GM19372 (cell line): ENCODE data around the gene ATXN10.
"Not testable (repeated sequence)": the region's sequence is repeated elsewhere in the genome, so short reads cannot be mapped to it uniquely, and the experiment has no call there.

Experiments
- ATAC-seq: cut with Tn5 transposase; IDR thresholded peaks from one replicate; pipeline ENCODE4 v1.9.1; 2021; ENCODE audit warnings: mild to moderate bottlenecking, low read depth, moderate library complexity; ENCODE audit not compliant: unreplicated experiment

Gene ATXN10

DNA sequence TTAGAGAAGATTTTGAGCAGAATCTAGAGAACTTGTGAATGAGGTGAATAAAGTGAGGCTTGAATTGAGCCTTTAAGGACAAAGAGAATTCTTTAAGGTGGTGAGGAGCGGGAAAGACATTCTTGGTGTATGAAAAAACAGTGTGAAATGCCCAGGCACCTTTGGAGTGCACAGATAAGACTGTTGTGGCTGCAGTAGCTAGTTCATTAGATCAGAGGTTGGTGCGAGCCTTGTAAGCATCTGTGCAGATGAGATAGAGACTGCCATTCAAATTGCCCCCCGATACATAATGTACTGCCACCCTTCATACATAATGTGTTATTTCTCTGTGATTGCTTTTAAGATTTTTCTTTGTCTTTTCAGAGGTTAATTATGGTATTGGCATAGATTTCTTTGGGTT lies 31.3 kb downstream of the ATXN10 start:
- no peak for ATAC-seq

DNA sequence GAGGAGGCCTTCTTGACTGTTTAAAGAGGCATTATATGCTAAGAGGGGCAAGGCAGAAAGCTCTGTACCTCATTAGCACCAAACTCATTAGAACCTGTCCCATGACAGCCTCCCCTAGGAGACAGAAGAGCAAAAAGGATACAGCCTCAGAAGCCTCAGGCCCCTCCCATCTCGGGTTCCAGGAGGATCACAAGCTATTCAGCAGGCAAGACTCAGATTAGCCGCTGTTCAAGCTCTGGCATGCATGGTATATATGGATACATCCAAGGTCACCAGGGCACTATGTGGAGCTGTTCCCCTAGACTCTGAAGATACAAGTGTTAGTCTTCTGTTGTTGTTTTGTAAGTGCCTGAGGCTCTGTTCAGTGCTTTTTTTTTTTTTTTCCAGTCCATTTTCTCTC lies 32.1 kb downstream of the ATXN10 start:
- ATAC-seq = no peak

DNA sequence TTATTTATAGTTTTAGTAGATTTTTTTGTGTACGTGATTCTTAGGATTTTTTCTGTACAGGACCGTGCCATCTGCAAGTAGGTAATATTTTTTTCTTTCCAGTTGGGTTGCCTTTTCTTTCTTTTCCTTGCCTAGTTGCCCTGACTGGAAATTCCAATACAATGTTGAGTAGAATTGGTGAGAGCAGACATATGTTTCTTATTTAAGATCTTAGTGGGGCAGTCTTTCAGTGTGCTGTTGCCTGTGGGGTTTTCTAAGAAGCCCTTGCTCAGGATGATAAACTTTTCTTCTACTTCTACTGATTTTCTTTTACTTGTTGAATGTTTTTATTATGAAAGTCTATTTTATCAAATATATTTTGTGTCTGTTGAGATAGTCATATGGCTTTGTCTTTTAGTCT lies 33.0 kb downstream of the ATXN10 start:
- no peak for ATAC-seq

DNA sequence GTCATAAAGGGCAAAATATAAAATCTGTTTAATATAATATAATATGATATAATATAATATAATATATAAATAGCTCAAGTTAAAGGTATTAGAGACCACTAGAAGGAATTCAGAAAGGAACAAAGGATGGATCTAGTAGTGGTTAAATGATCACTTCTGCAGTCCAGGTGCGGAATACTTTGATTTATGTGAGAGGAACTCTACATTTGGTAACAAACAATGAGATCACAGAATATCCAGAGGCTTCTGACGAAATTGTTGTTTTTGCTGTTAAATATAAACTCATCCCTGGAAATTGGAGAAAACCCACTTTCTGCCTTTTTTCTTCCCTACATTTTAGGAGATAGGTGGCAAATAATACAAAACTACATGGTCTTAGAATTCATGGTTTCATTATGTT lies 36.0 kb downstream of the ATXN10 start:
- no peak for ATAC-seq

DNA sequence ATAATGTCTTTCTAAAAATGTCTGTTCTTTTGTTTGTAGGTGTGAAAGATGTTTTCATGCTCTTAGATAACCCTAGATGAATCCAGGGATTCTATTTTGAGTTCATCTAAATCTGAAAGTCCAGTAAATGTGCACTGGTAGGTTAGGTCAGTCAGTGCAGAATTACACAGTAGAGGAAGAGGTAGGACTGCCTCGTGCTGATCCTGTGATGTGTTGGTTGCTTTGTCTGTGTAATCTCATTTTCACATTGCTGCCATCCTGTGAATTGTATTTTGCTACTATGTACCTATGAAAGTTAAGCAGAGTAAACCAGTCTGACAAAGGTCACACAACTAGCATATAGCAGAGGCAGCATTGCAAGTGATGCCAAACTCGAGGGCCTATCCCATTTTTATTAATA lies 36.5 kb downstream of the ATXN10 start:
- no peak for ATAC-seq

DNA sequence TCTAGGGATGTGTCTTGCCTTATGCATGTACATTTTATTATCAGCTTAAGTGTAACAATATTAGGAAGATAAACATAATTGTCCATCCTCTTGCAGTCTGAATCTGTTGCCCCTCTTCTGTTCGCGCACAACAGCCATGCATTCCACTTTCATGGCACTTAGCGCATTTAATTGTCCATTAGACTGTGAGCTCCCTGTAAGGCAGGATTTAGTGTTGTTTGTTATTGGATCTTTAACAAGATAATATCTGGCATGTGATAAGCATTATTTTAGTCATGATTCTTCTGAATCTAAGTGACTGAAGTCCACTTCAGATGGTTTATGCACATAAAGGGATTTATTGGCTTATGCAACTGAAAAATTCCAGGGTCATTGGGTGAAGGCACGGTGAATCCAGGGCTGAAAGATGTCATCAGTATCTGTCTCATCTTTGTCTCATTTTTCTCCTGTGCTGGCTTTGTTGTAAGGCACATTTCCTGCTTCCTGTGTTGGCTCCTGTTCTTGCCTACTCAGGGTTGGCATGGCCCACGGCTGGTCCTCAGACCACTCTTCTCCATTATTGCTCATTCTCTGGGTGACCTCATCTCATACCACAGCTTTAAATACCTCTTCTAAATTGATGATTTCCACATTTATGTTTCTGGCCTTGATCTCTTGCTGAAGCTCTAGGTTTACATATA lies 37.6 kb downstream of the ATXN10 start:
- ATAC-seq = no peak

DNA sequence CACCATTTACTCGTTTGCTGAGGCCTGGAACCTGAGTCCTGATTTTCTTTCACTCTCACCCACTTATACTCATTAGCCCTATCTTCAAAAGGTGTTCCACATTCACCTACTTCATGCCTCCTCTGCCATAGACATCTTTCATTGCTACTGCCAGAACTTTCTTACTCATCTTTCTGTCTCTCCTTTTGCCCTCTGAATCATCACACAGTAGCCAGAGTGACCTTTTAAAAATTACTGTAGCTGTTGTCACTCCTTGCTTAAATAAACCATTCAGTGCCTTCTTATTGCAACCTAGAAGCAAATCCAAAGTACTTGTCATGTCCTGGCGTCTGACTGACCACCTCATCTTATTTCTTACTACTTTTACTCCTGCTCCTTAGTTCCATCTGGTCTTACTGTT lies 38.2 kb downstream of the ATXN10 start:
- ATAC-seq = no peak

DNA sequence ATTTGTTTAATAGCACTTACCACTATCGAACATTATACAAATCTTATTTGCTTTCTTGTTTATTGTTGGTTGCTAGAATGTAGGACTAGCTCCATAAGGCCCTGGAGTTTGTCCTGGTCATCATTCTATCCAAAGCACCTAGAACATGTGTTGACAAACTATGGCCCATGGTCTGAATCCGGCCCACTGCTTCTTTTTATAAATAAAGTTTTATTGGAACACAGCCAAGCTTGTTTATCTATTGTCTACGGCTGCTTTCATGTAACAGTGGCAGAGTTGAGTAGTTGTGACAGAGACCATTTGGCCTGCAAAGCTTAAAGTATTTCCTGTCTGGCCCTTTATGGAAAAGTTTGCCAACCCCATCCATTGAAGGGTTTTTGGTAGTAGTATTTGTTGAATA lies 38.8 kb downstream of the ATXN10 start:
- no peak for ATAC-seq

DNA sequence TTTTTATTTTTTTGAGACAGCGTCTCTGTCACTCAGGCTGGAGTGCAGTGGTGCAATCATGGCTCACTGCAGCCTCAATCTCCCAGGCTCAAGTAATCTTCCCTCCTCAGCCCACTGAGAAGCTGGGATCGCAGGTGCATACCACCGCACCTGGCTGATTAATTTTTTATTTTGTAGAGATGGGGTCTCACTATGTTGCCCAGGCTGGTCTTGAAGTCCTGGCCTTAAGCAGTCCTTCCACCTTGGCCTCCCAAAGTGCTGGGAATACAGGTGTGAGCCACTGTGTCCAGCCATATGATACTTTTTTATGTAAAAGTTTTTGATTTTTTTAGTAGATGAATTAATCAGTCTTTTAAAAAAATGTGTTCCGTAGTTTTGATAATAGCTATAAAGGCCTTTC lies 42.8 kb downstream of the ATXN10 start:
- ATAC-seq = not testable (repeated sequence)

DNA sequence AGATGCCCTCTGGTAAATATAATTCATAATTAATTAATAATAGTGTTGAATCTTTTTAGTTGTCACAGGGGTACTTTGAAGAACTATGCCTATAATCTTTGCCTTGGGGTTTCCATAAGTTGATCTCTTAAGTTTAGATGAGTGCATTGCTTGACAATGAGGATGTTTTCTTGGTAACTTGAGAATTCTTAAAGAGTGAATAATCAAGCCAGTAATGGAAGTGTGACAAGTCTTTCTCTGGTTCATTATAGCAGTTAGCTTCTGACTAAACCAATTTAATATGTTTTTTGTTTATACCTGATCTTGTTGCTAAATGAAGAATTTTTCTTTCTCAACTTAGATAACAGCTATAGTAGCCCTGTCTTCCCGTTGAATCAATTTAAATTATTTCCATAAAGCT lies 46.2 kb downstream of the ATXN10 start:
- no peak for ATAC-seq

DNA sequence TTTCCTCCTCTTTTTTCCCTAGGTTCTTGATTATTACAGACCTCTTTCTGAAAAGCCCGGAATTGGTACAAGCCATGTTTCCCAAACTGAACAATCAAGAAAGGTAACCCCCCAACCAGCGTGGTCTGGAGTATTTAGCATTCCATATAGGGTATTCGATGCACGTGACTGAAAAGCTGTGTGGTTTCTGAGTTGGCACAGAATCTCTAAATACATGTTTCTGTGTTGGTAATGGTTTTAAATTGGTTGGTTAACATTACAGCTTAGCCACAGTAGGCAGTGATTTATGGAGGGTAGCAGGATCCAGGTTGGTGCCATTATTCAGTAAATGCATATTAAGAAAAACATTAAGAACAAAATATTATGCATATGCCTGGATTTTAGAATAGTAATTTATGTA lies 46.8 kb downstream of the ATXN10 start:
- ATAC-seq = no peak

DNA sequence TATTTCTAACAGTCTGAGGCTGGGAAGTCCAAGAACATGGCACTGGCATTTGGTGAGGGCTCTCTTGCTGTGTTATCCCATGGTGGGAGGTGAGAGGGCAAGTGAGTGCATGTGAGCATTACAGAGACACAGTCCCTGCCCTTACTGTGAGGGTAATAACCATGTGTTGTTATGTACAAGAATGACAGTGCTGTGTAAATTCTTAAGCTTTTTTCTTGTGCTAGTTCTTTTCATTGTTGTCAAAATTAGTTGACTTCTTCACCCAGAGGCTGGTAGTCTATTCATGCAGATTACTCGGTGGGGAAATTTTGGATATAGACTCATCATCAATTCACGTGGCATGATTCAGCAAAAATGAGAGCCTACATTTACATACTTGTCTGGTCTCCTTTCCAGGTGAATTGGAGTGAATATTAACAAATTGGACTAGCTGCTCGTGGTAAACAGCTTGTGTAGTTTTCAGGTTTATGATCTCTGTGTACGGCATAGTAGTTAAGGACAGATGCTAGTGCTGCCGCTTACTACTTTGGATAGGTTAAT lies 49.3 kb downstream of the ATXN10 start:
- no peak for ATAC-seq

DNA sequence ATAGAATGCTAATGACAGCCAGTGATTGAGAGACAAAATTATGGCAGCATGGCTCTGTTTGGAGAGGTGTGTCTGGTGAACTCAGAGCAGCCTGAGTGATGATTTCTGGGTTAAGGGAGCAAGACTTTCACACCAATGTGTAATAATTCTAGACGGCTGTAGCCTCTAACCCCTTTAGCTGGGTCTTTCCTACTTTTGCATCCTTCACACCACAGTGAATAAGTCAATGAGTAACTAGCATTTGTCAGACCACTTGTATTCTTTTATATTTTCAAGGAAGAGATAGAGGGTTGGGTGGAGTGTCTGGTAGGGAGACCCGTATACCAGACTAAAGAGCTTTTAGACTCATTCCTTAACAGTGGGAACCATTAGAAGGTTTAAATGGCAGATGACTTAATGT lies 50.4 kb downstream of the ATXN10 start:
- no peak for ATAC-seq

DNA sequence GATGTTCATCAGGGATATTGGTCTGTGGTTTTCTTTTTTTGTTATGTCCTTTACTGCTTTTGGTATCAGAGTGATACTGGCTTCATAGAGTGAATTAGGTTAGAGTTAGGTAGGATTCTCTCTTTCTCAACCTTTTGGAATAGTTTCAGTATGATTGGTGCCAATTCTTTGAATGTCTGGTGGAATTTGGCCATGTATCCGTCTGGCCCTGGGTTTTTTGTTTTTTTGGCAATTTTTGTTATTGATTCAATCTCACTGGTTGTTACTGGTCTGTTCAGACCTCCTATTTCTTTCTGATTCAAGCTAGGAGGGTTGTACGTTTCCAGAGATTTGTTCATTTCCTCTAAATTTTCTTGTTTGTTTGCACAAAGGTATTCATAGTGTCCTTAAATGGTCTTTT lies 54.4 kb downstream of the ATXN10 start:
- no peak for ATAC-seq

DNA sequence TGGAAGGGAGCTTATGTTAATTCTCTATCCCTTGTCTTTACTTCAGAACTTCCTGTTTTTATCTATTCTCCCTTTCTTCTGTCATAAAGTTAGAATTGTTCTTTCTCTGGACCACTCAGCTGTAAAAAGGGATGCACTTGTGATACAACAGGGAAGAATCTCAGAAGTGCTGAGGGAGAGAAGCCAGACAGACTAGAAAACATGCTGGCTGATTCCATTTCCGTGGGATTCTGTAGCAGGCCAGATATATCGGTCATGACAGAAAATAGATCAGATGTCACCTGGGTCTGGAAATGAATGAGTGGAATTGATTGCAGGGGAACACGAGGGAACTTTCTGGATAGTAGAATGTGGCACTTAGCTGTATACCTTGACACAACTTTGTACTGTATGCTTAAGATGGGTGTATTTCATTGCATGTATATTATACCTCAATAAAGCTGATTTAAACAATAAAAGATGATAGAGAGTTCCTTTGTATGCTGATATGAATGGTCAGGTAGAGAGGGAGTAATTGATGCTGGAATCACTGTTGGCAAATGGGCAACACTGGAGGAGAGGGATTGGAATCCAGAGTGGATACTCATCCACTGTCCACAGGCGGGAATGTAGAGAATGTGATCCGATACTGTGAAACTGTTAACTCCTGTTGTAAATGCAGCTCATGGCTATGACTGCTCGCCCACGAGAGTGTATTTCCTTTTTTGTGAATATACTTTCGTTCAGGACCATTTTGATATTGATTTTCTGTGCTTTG lies 59.6 kb downstream of the ATXN10 start:
- no peak for ATAC-seq

DNA sequence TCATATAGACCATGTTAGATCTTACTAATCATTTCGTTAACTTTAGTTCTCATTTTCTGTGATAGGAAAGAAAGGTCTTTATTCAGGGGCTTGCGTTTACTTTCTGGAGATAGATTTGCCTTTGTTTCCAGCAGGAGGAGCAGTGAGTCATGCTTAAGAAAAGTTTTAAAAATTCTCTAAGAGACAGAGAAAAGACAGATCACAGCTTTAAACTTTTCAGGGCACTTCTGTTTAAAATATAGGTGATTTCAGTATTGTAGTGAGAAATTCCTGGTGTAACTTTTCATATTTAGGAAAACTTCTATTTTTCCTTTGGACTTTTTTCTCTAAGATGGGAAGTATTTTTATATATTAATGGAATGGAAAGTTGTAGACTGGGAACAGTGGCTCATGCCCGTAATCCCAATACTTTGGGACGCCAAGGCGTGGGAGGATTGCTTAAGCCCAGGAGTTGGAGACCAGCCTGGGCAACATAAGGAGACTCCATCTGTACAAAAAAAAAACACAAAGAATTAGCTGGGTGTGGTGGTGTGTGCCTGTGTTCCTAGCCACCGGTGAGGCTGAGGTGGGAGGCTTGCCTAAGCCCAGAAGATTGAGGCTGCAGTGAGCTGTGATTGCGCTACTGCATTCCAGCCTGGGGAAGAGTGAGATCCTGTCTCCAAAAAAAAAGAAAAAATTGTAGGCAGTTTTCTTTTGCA lies 60.3 kb downstream of the ATXN10 start:
- no peak for ATAC-seq

DNA sequence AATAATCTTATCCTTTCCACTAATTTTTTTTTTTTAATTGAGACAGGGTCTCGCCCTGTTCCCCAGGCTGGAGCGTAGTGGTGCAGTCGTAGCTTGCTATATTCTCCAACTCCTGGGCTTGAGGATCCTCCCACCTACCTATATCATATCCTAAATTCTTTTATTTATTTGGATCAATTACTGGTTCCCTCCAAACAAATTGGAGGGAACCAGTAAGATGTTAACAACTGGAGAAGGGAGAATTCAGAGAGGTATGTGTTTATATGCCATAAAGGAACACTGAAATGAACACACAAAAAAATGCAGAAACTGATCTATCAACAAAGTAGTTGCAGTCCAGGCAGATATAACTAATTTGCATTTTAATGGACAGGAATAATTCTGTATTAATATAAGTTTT lies 63.6 kb downstream of the ATXN10 start:
- no peak for ATAC-seq

DNA sequence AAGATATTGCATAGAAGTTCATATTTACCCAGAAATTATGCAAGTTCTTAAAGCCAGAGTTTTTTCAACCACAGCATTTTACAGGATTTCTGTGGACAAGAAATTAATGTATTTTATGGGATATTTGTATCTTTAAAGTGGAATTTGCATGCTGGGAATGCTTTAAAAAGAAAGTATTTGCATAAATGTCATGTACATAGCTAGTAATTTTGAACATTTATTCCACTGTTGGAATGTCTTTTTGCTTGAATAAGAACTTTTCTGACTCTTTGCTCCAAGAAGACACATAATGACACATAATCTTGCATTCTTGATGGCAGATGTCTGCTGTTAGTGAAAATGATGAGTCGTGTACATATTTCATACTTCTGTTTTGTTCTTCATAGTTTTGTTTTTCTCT lies 66.6 kb downstream of the ATXN10 start:
- no peak for ATAC-seq

DNA sequence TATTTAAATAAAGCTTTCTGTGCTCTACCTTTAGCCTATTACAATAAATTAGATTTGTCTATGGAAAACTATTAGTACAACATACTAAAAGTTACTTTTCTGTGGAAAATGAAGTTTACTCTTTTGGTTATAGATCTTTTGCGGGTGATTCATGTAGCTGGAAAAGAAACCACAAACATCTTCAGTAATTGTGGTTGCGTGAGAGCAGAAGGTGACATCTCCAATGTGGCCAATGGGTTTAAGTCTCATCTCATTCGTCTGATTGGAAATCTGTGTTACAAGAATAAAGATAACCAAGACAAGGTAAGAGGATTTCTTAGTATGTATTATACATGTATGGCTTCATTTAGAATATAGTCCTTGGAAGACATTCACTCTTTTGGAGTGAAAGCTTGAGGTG lies 68.6 kb downstream of the ATXN10 start:
- ATAC-seq = no peak

DNA sequence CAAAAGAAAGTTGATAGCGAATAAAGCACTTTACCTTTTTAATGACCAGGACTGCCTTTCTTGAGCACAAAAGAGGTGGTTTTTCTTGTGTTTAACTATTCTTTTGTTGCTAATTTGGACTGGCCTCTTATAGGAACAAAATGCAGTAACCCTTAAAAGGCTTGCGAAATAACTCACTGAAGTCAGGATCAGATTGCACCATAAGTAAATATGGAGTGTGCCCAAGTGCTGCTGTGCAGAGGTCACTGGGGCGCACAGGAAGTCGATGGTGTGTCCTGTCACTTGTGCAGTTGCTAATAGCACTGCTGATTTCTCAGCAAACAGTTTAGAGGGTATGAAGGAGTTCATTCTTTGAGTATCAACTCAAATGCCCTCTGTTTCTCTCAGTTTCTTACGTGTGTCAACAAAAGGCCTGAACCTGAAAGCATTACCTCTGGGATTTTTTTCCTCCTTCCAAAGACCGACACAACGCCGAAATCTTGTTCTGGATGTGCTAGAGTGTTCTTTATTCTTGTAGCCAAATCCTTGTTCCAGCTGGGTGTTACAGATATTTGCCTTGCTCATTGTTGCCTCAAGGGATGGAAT lies 71.3 kb downstream of the ATXN10 start:
- ATAC-seq = no peak

DNA sequence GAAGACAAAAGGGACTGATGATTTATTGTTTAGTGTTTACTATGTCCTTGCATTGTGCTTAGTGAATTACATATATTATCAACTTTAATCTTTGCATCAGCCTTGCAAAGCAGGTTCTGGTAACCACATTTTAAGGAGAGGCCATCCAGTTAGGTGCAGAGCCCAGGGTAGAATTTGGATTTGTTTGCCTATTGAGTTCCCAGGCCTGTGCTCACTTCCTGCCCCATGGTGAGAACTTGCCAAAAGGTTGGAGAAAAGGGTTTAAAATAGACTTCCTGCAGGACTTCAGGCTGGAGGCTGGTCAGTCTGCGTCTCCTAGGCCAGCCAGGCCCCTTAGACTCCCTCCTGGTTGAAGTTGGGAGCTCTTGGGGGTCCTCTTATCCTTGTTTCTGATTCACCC lies 72.1 kb downstream of the ATXN10 start:
- ATAC-seq = no peak
